Measurements from ENCODE around the gene RRAS2.
A peak's percentile ranks its signal among the peaks of the same experiment; 100 is the strongest.
"Not testable (repeated sequence)": the region's sequence is repeated elsewhere in the genome, so short reads cannot be mapped to it uniquely, and the experiment has no call there.

RRAS2 gene

DNA sequence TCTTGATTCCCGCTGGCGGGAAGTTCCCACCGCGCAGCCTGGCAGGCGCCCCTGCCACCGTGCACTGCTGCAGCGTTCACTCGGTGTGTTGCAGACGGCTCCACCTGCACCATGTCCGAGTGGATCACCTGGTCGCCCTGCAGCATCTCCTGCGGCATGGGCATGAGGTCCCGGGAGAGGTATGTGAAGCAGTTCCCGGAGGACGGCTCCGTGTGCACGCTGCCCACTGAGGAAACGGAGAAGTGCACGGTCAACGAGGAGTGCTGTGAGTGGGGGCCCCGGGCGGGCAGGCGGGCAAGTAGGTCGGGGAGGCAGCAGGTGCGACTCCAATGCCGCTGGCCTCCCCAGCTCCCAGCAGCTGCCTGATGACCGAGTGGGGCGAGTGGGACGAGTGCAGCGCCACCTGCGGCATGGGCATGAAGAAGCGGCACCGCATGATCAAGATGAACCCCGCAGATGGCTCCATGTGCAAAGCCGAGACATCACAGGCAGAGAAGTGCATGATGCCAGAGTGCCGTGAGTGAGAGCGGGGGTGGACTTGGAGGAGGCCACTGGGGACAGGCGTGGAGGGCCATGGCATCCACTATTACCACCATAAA is 99.7 kb downstream of the RRAS2 start:
- in situ Hi-C loops (cut with HindIII; ENCODE audit: low sequenced_read_pairs): no loop called here
- DNase-seq (ENCODE audit: low read depth, low spot score): no peak
- H3K4me3 ChIP-seq (ENCODE audit: low read depth, low read length): no peak overlapping the region
- TF ChIP-seq, protein P1, sequence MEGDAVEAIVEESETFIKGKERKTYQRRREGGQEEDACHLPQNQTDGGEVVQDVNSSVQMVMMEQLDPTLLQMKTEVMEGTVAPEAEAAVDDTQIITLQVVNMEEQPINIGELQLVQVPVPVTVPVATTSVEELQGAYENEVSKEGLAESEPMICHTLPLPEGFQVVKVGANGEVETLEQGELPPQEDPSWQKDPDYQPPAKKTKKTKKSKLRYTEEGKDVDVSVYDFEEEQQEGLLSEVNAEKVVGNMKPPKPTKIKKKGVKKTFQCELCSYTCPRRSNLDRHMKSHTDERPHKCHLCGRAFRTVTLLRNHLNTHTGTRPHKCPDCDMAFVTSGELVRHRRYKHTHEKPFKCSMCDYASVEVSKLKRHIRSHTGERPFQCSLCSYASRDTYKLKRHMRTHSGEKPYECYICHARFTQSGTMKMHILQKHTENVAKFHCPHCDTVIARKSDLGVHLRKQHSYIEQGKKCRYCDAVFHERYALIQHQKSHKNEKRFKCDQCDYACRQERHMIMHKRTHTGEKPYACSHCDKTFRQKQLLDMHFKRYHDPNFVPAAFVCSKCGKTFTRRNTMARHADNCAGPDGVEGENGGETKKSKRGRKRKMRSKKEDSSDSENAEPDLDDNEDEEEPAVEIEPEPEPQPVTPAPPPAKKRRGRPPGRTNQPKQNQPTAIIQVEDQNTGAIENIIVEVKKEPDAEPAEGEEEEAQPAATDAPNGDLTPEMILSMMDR (IDR thresholded peaks at IDR 0.05; ENCODE audit: low read depth, low read length): no peak

DNA sequence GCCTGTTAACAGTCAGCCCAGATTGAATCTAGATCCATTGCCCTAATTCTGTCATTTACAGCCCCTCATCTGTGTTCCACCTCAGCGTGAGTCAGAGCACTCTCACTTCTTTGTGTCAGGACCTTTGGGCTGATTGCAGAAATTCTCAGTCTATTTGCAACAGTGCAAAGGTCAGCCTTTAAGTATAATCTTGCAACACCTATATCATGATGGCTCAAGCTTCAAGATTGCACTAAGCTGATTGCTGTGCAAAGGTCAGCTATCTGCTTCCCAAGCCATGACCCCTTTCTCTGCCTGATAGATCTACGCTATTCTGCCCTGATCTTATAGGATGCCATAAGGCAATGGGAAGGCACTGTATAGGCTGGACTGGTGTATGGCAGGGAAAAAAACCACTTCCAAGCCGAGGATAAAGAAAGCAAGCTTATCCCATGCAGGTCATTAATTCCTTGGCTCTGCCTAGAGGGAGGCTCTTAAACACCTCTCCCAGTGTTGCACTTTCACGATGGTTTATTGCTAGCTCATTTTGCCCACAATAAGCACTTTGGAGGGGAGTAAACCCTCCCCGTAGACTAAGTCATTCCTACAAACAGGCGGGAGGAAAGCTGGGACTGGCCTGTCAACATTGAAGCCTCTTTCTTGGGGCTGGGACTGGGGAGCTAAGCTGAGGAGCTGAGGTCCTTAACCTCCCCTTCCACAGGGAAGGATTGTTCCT is 100.6 kb downstream of the RRAS2 start:
- DNase-seq (ENCODE audit: low read depth, low spot score): peak; percentile 13
- TF ChIP-seq, protein P1 (IDR thresholded peaks at IDR 0.05; ENCODE audit: low read depth, low read length): no peak
- no peak overlapping the region for H3K4me3 ChIP-seq (ENCODE audit: low read depth, low read length)
- in situ Hi-C loops (cut with HindIII; ENCODE audit: low sequenced_read_pairs): no loop called here

DNA sequence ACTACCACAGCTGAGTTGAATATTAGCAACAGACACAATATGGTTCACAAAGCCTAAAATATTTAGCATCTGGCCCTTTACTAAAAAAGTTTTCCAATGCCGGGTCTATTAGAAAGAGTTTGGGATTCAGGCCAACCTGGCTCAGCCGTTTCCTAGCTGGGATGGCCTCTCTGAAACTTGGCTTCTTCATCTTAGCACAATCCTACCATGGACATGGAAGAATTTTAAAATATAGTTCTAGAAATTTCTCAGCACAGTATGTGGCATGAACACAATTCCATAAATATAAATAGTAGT is 103.8 kb downstream of the RRAS2 start:
- no peak for DNase-seq (ENCODE audit: low read depth, low spot score)
- no peak overlapping the region for H3K4me3 ChIP-seq (ENCODE audit: low read depth, low read length)
- TF ChIP-seq, protein P1 (IDR thresholded peaks at IDR 0.05; ENCODE audit: low read depth, low read length): no peak
- in situ Hi-C loops (cut with HindIII; ENCODE audit: low sequenced_read_pairs): no loop called here

DNA sequence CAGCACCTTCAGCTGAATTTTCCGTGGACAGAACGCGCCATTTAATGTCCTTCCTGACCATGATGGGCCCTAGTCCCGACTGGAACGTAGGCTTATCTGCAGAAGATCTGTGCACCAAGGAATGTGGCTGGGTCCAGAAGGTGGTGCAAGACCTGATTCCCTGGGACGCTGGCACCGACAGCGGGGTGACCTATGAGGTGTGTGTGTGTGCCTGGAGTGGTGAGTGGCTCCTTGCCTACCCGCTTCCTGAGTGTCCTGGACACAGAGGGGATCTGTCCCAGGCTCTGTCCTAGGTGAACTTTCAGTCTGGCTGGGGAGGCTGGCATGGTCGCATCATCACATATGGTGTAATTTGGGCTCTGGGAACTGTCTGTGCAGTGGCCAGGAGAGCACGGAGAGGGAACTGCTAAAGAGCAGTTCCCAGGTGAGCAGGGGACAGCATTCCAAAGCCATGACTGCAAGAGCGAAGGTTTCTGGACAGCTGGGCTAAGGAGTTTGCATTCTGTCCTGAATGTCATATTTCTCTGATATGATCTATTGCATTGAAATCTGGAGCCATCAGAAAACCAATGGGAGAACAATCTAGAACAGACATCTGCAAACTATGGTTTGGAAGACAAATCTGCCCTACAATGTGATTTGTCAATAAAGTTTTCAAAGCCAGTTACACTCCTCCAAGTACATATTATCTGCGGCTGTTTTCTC is 104.3 kb downstream of the RRAS2 start:
- in situ Hi-C loops (cut with HindIII; ENCODE audit: low sequenced_read_pairs): no loop called here
- no peak for DNase-seq (ENCODE audit: low read depth, low spot score)
- H3K4me3 ChIP-seq (ENCODE audit: low read depth, low read length): no peak overlapping the region
- TF ChIP-seq, protein P1 (IDR thresholded peaks at IDR 0.05; ENCODE audit: low read depth, low read length): no peak

DNA sequence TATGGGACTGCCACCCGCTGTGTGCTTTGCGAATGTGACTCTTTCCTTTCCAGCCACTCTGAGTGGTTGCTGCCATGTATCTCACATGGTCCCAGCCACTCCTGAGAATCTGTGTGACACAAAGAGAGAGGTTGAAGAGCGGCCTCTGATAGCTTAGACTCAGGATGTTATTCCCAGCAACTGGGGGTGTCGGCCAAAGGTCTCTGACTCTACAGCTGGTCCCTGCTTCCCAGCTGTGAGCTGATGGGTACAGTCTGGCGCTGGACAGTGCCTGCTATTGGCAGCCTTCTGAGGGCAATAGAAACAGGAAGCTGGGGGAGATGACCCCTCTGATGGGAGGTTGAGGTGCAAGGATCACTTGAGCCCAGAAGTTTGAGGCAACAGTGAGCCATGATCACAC is 105.1 kb downstream of the RRAS2 start:
- DNase-seq (ENCODE audit: low read depth, low spot score): no peak
- H3K4me3 ChIP-seq (ENCODE audit: low read depth, low read length): no peak overlapping the region
- in situ Hi-C loops (cut with HindIII; ENCODE audit: low sequenced_read_pairs): no loop called here
- TF ChIP-seq, protein P1 (IDR thresholded peaks at IDR 0.05; ENCODE audit: low read depth, low read length): no peak

DNA sequence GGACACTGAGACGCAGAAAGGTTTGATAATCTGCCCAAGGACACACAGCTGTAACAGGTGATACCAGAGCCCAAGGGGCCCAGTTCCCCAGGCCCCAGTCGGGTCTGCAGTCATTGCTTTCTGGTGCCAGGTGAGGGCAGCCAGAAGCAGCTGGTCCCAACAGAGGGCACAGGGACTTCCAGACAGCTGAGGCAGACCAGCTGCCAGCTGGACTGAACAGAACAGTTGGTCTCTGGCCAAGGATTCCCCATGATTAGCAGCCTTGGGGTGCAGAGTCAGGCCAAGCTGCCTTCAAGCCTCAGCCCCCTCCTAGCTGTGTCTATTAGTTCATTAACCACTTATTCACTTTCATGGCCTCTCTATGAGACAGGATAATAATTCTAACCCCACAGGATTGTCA is 105.6 kb downstream of the RRAS2 start:
- DNase-seq (ENCODE audit: low read depth, low spot score): no peak
- in situ Hi-C loops (cut with HindIII; ENCODE audit: low sequenced_read_pairs): no loop called here
- H3K4me3 ChIP-seq (ENCODE audit: low read depth, low read length): no peak overlapping the region
- TF ChIP-seq, protein P1 (IDR thresholded peaks at IDR 0.05; ENCODE audit: low read depth, low read length): no peak

DNA sequence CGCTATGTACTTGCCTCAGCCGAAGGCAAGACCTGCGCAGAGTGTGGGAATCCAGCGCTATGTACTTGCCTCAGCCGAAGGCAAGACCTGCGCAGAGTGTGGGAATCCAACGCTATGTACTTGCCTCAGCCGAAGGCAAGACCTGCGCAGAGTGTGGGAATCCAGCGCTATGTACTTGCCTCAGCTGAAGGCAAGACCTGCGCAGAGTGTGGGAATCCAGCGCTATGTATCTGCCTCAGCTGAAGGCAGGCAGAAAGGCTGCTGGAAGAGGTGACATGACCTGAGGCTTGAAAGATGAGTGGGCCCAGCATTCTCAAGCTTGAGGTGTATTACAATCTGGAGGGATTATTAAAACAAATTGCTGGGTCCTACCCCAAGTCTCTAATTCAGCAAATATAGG is 106.5 kb downstream of the RRAS2 start:
- DNase-seq (ENCODE audit: low read depth, low spot score); in situ Hi-C loops (cut with HindIII; ENCODE audit: low sequenced_read_pairs); H3K4me3 ChIP-seq (ENCODE audit: low read depth, low read length): not testable (repeated sequence)
